ENCODE results near the gene C9orf152.
"Not testable (repeated sequence)": the region's sequence is repeated elsewhere in the genome, so short reads cannot be mapped to it uniquely, and the experiment has no call there.

- not testable (repeated sequence) for TF ChIP-seq POLR2AphosphoS5 (IDR thresholded peaks at IDR 0.05; ENCODE audit: low read depth)
- TF ChIP-seq, protein P1, sequence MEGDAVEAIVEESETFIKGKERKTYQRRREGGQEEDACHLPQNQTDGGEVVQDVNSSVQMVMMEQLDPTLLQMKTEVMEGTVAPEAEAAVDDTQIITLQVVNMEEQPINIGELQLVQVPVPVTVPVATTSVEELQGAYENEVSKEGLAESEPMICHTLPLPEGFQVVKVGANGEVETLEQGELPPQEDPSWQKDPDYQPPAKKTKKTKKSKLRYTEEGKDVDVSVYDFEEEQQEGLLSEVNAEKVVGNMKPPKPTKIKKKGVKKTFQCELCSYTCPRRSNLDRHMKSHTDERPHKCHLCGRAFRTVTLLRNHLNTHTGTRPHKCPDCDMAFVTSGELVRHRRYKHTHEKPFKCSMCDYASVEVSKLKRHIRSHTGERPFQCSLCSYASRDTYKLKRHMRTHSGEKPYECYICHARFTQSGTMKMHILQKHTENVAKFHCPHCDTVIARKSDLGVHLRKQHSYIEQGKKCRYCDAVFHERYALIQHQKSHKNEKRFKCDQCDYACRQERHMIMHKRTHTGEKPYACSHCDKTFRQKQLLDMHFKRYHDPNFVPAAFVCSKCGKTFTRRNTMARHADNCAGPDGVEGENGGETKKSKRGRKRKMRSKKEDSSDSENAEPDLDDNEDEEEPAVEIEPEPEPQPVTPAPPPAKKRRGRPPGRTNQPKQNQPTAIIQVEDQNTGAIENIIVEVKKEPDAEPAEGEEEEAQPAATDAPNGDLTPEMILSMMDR (IDR thresholded peaks at IDR 0.05; ENCODE audit: insufficient read depth, low read length), result not testable (repeated sequence)
Measured at GRCh38 chr9:110251770-110252169, 43.8 kb upstream of the C9orf152 start.

All from HL-60 (cell line).